Neutrophil (primary cell): ENCODE data around the gene PLEKHA6.

ENCODE experiments used
- H3K27ac ChIP-seq: fragments of 200-600 bp; sonication (generic); 2 replicates; pipeline ENCODE4 v1.5.1; 2016; ENCODE audit warnings: mild to moderate bottlenecking, moderate library complexity
- H3K27me3 ChIP-seq: fragments of 200-600 bp; sonication (generic); 2 replicates; pipeline ENCODE4 v1.6.0; 2016; ENCODE audit warnings: mild to moderate bottlenecking
- H3K36me3 ChIP-seq: fragments of 200-600 bp; sonication (generic); 2 replicates; pipeline ENCODE4 v1.5.1; 2017
- H3K4me1 ChIP-seq, 2 experiments: fragments of 200-600 bp in 1 of 2; sonication (generic) in 1 of 2; 1 replicate in 1 of 2; 2 replicates in 1 of 2; pipeline versions ENCODE4 v1.5.1 to v1.6.1; 2013 to 2016; ENCODE audit warnings: low read depth in 1 of 2, low read length in 1 of 2, mild to moderate bottlenecking in 1 of 2, moderate library complexity in 1 of 2; ENCODE audit not compliant: control insufficient read depth in 1 of 2, insufficient read depth in 1 of 2
- H3K4me3 ChIP-seq, 2 experiments: fragments of 200-600 bp in 1 of 2; sonication (generic) in 1 of 2; 1 replicate in 1 of 2; 2 replicates in 1 of 2; pipeline ENCODE4 v1.5.1; 2013 to 2016; ENCODE audit warnings: low read depth in 1 of 2, low read length in 1 of 2, mild to moderate bottlenecking in 1 of 2, moderate library complexity in 1 of 2
- H3K9me3 ChIP-seq: fragments of 200-600 bp; sonication (generic); 2 replicates; pipeline ENCODE4 v1.5.1; 2016
- TF ChIP-seq, protein P1 (sequence below): fragments of 200-600 bp; sonication (generic); IDR thresholded peaks from 2 replicates; pipeline ENCODE4 v1.5.1; 2016; ENCODE audit warnings: antibody characterized with exemption

Gene PLEKHA6

DNA sequence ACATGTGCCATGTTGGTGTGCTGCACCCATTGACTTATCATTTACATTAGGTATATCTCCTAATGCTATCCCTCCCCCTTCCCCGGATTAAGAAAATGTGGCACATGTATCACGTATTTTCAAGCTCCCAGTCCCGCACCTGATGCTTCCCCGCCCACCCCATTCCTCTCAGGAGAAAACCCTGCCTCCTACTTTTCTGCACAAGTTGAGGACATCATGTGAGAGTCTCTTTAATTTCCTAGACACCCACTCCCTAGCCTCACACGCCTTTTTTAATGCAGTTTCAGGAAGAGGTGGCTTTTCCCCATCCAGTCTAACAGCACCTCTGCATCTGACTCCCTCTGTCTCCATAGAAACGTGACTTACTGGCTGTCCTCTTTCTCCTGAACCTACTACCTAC, 87.8 kb downstream of the PLEKHA6 start:
- Histone ChIP-seq H3K4me1 (peaks cover 3 to 8% of the 10 kb centered on the region in 2 experiments), H3K36me3 (no peaks in the 10 kb centered on the region), H3K27ac (no peak overlapping the region), H3K27me3 (no peaks in the 10 kb centered on the region), H3K4me3 (no peak overlapping the region), H3K9me3 (no peaks in the 10 kb centered on the region)
- TF ChIP-seq, protein P1, sequence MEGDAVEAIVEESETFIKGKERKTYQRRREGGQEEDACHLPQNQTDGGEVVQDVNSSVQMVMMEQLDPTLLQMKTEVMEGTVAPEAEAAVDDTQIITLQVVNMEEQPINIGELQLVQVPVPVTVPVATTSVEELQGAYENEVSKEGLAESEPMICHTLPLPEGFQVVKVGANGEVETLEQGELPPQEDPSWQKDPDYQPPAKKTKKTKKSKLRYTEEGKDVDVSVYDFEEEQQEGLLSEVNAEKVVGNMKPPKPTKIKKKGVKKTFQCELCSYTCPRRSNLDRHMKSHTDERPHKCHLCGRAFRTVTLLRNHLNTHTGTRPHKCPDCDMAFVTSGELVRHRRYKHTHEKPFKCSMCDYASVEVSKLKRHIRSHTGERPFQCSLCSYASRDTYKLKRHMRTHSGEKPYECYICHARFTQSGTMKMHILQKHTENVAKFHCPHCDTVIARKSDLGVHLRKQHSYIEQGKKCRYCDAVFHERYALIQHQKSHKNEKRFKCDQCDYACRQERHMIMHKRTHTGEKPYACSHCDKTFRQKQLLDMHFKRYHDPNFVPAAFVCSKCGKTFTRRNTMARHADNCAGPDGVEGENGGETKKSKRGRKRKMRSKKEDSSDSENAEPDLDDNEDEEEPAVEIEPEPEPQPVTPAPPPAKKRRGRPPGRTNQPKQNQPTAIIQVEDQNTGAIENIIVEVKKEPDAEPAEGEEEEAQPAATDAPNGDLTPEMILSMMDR: no peak

DNA sequence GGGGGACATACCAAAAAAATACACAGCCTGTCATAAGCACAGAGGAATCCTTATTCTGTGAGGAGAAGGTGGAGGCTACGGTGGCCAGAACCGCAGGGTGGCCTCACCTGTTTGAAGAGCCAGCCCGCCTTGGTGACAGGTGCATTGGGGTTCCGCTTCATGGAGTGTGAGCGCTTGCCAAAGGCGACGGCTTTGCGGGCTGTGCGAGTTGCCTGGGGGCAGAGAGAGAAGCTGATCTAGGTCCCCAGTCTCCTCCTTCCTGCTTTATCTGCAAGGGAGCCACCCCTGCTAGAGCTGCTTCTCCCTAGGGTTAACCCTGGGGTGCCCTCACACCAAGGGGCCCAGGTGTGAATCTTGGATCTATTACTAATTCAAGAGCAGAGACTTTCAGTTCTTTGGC, 91.6 kb downstream of the PLEKHA6 start:
- H3K27me3 ChIP-seq: no peaks in the 10 kb centered on the region
- no peak overlapping the region for H3K27ac ChIP-seq
- H3K36me3 ChIP-seq: no peaks in the 10 kb centered on the region
- no peak overlapping the region for H3K4me3 ChIP-seq
- H3K4me1 ChIP-seq: peaks cover 3 to 8% of the 10 kb centered on the region in 2 experiments
- TF ChIP-seq, protein P1: no peak
- no peaks in the 10 kb centered on the region for H3K9me3 ChIP-seq

DNA sequence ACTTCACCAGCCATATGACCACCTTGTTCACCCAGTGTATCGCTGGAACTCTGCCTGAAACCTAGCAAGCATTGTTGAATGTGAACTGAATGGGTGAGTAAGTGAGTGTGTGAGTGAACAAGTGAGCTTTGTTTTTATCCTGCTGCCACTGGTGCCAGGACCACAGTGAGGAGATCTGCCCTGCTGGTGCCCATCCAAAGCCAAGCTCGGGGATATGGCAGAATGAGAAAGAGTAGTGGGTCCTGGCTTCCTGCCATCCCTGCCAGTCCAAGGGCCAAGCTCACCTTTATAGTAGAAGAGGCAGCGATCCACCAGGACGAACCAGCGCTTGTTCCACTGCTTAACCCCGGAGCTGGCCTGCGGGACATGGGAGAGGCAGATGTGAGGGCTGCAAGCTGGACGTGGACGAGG, 92.5 kb downstream of the PLEKHA6 start:
- H3K36me3 ChIP-seq: no peaks in the 10 kb centered on the region

DNA sequence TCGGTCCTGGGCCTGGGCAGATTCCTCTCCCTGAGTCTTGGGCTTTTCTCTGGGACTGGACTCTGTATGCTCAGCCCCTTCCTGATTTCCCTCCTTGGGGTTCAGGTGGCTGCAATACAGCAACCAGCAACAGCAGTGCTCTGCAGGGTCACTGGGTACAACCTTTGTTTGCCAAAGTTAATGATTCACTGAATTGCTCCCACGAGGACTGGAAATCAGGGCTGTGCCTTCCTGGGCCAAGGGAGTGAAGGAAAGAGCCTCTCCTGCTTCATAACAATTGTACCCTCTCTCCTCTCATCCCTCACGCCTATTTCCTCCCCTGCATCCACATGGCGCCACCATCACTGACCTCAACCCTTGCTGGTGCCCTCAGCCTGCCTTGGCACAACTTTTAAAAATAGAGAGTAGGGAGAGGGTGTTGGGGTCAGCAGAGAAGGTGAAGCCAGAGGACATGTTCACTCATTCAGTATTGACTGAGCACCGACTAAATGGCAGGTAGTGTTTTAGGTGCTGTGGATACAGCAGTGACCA, 93.2 kb downstream of the PLEKHA6 start:
- H3K4me3 ChIP-seq: no peak overlapping the region
- H3K36me3 ChIP-seq: no peaks in the 10 kb centered on the region
- TF ChIP-seq, protein P1: no peak
- H3K27ac ChIP-seq: no peak overlapping the region
- H3K9me3 ChIP-seq: no peaks in the 10 kb centered on the region
- H3K4me1 ChIP-seq: no peaks in the 10 kb centered on the region
- no peaks in the 10 kb centered on the region for H3K27me3 ChIP-seq

More for the DNA sequence above, 92.5 kb downstream of the PLEKHA6 start:
- no peaks in the 10 kb centered on the region for H3K4me1 ChIP-seq
- H3K27ac ChIP-seq: no peak overlapping the region
- H3K27me3 ChIP-seq: no peaks in the 10 kb centered on the region
- H3K4me3 ChIP-seq: no peak overlapping the region
- H3K9me3 ChIP-seq: no peaks in the 10 kb centered on the region
- TF ChIP-seq, protein P1: no peak

DNA sequence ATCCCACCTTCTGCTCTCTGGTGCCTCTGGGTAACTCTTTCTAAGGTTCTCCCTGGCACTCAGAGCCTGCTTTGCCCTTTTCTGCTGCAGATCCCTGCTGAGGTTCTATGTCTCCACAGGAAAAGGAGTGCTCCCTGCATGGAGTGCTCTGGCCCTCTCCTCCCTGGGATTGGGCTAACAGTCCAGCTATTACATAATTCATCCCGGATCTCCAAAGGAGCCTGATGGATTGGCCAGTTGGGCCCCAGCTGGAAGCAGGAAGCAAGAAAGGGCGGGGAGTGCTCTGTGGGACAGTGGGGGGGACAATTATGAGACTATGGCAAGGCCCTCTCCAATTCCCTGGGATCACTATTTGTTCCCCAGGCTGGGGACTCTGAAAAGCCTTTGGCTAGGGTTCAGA, 94.1 kb downstream of the PLEKHA6 start:
- Histone ChIP-seq H3K36me3 (no peaks in the 10 kb centered on the region), H3K27me3 (no peaks in the 10 kb centered on the region), H3K4me1 (no peaks in the 10 kb centered on the region), H3K9me3 (no peaks in the 10 kb centered on the region), H3K4me3 (no peak overlapping the region), H3K27ac (no peak overlapping the region)
- TF ChIP-seq, protein P1: no peak

DNA sequence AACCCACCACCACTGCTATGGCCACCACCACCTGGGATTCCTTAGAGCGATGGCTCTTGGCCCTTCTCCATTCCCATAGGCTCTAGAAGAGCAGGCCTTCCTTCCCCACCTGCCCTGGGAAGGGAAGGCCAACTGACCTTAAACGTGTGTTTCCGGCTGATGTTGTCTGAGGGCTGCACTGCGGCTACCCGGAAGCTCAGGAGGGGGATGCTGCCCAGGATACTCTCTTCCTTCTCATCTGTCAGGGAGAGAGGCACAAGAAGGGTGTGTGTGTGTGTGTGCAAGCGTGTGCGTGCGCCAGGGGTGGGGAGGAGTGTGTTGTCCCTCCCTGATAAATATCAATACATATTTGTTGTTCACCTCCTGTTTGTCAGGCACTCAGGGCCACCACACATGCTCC, 94.9 kb downstream of the PLEKHA6 start:
- Histone ChIP-seq H3K27ac (no peak overlapping the region), H3K36me3 (no peaks in the 10 kb centered on the region), H3K4me3 (no peak overlapping the region), H3K27me3 (no peaks in the 10 kb centered on the region), H3K4me1 (no peaks in the 10 kb centered on the region), H3K9me3 (no peaks in the 10 kb centered on the region)
- TF ChIP-seq, protein P1: no peak
